ENCODE data around the gene NR1D1.

Gene NR1D1

GRCh38 chr17:40095944-40096791 is 4.2 kb downstream of the NR1D1 start:
- DNase-seq, result no peak

GRCh38 chr17:40095351-40095943 is 4.9 kb downstream of the NR1D1 start:
- DNase-seq, result no peak

GRCh38 chr17:40094874-40095273 is 5.5 kb downstream of the NR1D1 start:
- DNase-seq, result no peak

GRCh38 chr17:40093580-40094201 is 6.7 kb downstream of the NR1D1 start:
- DNase-seq, result no peak

- no peak for DNase-seq
Observed at GRCh38 chr17:40093005-40093579, 7.3 kb downstream of the NR1D1 start.

- DNase-seq, result no peak
Observed at GRCh38 chr17:40092581-40092980, 7.8 kb downstream of the NR1D1 start.

GRCh38 chr17:40091691-40092397 is 8.5 kb downstream of the NR1D1 start:
- DNase-seq, result no peak

- DNase-seq, result no peak
Observed at GRCh38 chr17:40090237-40091119, 9.9 kb downstream of the NR1D1 start.

- no peak for DNase-seq
Observed at GRCh38 chr17:40089077-40089895, 11.1 kb downstream of the NR1D1 start.

- DNase-seq, result no peak
Observed at GRCh38 chr17:40087903-40088718, 12.3 kb downstream of the NR1D1 start.

- DNase-seq, result no peak
Observed at GRCh38 chr17:40087049-40087794, 13.2 kb downstream of the NR1D1 start.

- DNase-seq, result peak; percentile 51
Observed at GRCh38 chr17:40086150-40087044, 14.0 kb downstream of the NR1D1 start.

GRCh38 chr17:40084477-40084876 is 15.9 kb downstream of the NR1D1 start:
- DNase-seq, result no peak

GRCh38 chr17:40079545-40079944 is 20.8 kb downstream of the NR1D1 start:
- DNase-seq, result no peak

- no peak for DNase-seq
Observed at GRCh38 chr17:40076591-40076990, 23.8 kb downstream of the NR1D1 start.

GRCh38 chr17:40075942-40076498 is 24.4 kb downstream of the NR1D1 start:
- DNase-seq, result no peak

GRCh38 chr17:40075201-40075941 is 25.0 kb downstream of the NR1D1 start:
- DNase-seq, result peak; percentile 78

Data from RPMI8226 (cell line).